ENCODE data around the gene SAMD11. TPM values are rescaled to one million over a fixed set of nuclear protein-coding genes. Genes with fewer than 3 reads are reported as not detected.

Gene SAMD11
- total RNA-seq, 4 donors from 2014 or later: 2.6 to 15.9 (median 11.5) TPM

GRCh38 chr1:903721-904271 is 19.9 kb upstream of the SAMD11 start:
- Histone ChIP-seq H3K27me3 (peaks cover 0 to 21% of the 10 kb centered on the region in 2 donors), H3K4me3 (peak overlapping the region in 2 of 4 donors; percentile 48 to 53), H3K4me1 (peaks cover 0 to 33% (median 17%) of the 10 kb centered on the region in 4 donors), H3K27ac (no peak overlapping the region), H3K36me3 (no peaks in the 10 kb centered on the region), H3K9me3 (no peaks in the 10 kb centered on the region)
- DNase-seq (ENCODE audit: low spot score in 2 of 2): no peak
- 87 to 88% methylated on average over 7 to 17 of the region's 21 CpGs for WGBS, 2 donors
- TF ChIP-seq CTCF (IDR thresholded peaks at IDR 0.05) (no peak), POLR2A (IDR thresholded peaks at IDR 0.05) (no peak), EP300 (IDR thresholded peaks at IDR 0.05) (no peak)

- Histone ChIP-seq H3K4me3 (peak overlapping the region; percentile 22 to 53 (median 40)), H3K27ac (peak overlapping the region in 2 of 4 donors; percentile 21 to 22), H3K9me3 (no peaks in the 10 kb centered on the region), H3K36me3 (no peaks in the 10 kb centered on the region), H3K27me3 (peaks cover 0 to 16% of the 10 kb centered on the region in 2 donors), H3K4me1 (peaks cover 0 to 33% (median 17%) of the 10 kb centered on the region in 4 donors)
- TF ChIP-seq EP300 (IDR thresholded peaks at IDR 0.05) (no peak), CTCF (IDR thresholded peaks at IDR 0.05) (peak; percentile 92 to 99 (median 94))
- DNase-seq (ENCODE audit: low spot score in 2 of 2): peak; percentile 58 to 59
- WGBS, 2 donors: 1 to 17% methylated on average over 22 to 82 of the region's 91 CpGs
Measured at GRCh38 chr1:904310-904950, 19.3 kb upstream of the SAMD11 start.

- TF ChIP-seq EP300 (IDR thresholded peaks at IDR 0.05) (peak in 1 of 2 donors; percentile 10), CTCF (IDR thresholded peaks at IDR 0.05) (no peak), POLR2A (IDR thresholded peaks at IDR 0.05) (no peak)
- peaks cover 0 to 13% of the 10 kb centered on the region in 2 donors for H3K27me3 ChIP-seq
- peak overlapping the region; percentile 22 to 53 (median 40) for H3K4me3 ChIP-seq
- no peaks in the 10 kb centered on the region for H3K36me3 ChIP-seq
- no peaks in the 10 kb centered on the region for H3K9me3 ChIP-seq
- H3K4me1 ChIP-seq: peaks cover 0 to 39% (median 17%) of the 10 kb centered on the region in 4 donors
- DNase-seq (ENCODE audit: low spot score in 2 of 2): peak in 1 of 2 donors; percentile 12
- WGBS, 2 donors: 4 to 10% methylated on average over 39 to 48 of the region's 49 CpGs
- peak overlapping the region in 2 of 4 donors; percentile 21 to 28 for H3K27ac ChIP-seq
Measured at GRCh38 chr1:905071-905749, 18.5 kb upstream of the SAMD11 start.

GRCh38 chr1:905811-906599 is 17.7 kb upstream of the SAMD11 start:
- Histone ChIP-seq H3K27me3 (peaks cover 0 to 21% of the 10 kb centered on the region in 2 donors), H3K4me1 (peaks cover 0 to 47% (median 17%) of the 10 kb centered on the region in 4 donors), H3K27ac (no peak overlapping the region), H3K36me3 (no peaks in the 10 kb centered on the region), H3K4me3 (no peak overlapping the region), H3K9me3 (no peaks in the 10 kb centered on the region)
- WGBS, 2 donors: 55 to 61% methylated on average over 13 of the region's 13 CpGs
- peak in 1 of 2 donors; percentile 9 for DNase-seq (ENCODE audit: low spot score in 2 of 2)
- no peak for TF ChIP-seq CTCF (IDR thresholded peaks at IDR 0.05)
